ENCODE results near the gene RSPO4.

RSPO4 gene

GRCh38 chr20:910132-910869 lies 91.8 kb downstream of the RSPO4 start:
- no peak for DNase-seq (ENCODE audit: low read depth, low spot score)

GRCh38 chr20:909641-910040 lies 92.5 kb downstream of the RSPO4 start:
- no peak for DNase-seq (ENCODE audit: low read depth, low spot score)
